ENCODE measurements around the gene LAX1.

DNA sequence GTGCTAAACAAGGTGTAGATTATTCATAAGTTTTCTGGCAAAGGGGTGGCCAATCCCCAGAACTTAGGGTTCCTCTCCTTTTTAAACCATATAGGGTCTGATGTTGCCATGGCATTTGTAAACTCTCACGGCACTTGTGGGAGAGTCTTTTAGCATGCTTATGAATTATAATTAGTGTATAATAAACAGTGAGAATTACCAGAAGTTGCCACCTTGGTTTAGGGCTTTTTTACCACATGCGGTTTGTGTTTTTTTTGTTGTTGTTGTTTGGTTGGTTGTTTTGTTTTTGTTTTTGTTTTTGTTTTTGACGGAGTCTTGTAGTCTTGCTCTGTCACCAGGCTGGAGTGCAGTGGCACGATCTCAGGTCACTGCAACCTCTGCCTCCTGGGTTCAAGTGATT is 8.9 kb upstream of the LAX1 start:
- TF ChIP-seq, protein P1, sequence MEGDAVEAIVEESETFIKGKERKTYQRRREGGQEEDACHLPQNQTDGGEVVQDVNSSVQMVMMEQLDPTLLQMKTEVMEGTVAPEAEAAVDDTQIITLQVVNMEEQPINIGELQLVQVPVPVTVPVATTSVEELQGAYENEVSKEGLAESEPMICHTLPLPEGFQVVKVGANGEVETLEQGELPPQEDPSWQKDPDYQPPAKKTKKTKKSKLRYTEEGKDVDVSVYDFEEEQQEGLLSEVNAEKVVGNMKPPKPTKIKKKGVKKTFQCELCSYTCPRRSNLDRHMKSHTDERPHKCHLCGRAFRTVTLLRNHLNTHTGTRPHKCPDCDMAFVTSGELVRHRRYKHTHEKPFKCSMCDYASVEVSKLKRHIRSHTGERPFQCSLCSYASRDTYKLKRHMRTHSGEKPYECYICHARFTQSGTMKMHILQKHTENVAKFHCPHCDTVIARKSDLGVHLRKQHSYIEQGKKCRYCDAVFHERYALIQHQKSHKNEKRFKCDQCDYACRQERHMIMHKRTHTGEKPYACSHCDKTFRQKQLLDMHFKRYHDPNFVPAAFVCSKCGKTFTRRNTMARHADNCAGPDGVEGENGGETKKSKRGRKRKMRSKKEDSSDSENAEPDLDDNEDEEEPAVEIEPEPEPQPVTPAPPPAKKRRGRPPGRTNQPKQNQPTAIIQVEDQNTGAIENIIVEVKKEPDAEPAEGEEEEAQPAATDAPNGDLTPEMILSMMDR (IDR thresholded peaks at IDR 0.05) = no peak
- no peak for TF ChIP-seq POLR2A (IDR thresholded peaks at IDR 0.05)
